ENCODE data around the gene SKIC2. TPM values are rescaled to one million over a fixed set of nuclear protein-coding genes. Genes with fewer than 3 reads are reported as not detected.
"Not testable (repeated sequence)": the region's sequence is repeated elsewhere in the genome, so short reads cannot be mapped to it uniquely, and the experiment has no call there.

SKIC2 gene
- total and polyA plus RNA-seq, 4 donors = 26.7 to 188 (median 72.0) TPM

- no peaks in the 10 kb centered on the region for H3K36me3 ChIP-seq (ENCODE audit: control insufficient read depth in 1 of 2, insufficient read depth in 2 of 2, low read length in 1 of 2)
- peak; percentile 7 for ATAC-seq (ENCODE audit: low FRiP score)
- H3K27ac ChIP-seq (ENCODE audit: low read depth in 1 of 2, low read length in 2 of 2) = no peak overlapping the region
- H3K4me3 ChIP-seq (ENCODE audit: low read length in 2 of 2) = no peak overlapping the region
- no peaks in the 10 kb centered on the region for H3K9me3 ChIP-seq (ENCODE audit: control insufficient read depth, low read length)
- H3K4me1 ChIP-seq (ENCODE audit: control insufficient read depth in 1 of 2, insufficient read depth in 2 of 2, low read length in 2 of 2) = no peaks in the 10 kb centered on the region
- no peaks in the 10 kb centered on the region for H3K27me3 ChIP-seq (ENCODE audit: control insufficient read depth in 1 of 2, insufficient read depth in 2 of 2, low read length in 1 of 2)
- WGBS, 2 donors = 70 to 73% methylated on average over 2 of the region's 2 CpGs
- DNase-seq = peak in 1 of 2 donors; percentile 6
- intact Hi-C loops (cut with DNase I) = no loop called here
These were observed 38.2 kb upstream of the SKIC2 start for GRCh38 chr6:31920811-31921210.

- Histone ChIP-seq H3K27ac (ENCODE audit: low read depth in 1 of 2, low read length in 2 of 2) (no peak overlapping the region), H3K36me3 (ENCODE audit: control insufficient read depth in 1 of 2, insufficient read depth in 2 of 2, low read length in 1 of 2) (no peaks in the 10 kb centered on the region), H3K4me3 (ENCODE audit: low read length in 2 of 2) (no peak overlapping the region), H3K27me3 (ENCODE audit: control insufficient read depth in 1 of 2, insufficient read depth in 2 of 2, low read length in 1 of 2) (no peaks in the 10 kb centered on the region), H3K4me1 (ENCODE audit: control insufficient read depth in 1 of 2, insufficient read depth in 2 of 2, low read length in 2 of 2) (no peaks in the 10 kb centered on the region), H3K9me3 (ENCODE audit: control insufficient read depth, low read length) (no peaks in the 10 kb centered on the region)
- 17 to 18% methylated on average over 5 of the region's 5 CpGs for WGBS, 2 donors
- intact Hi-C loops (cut with DNase I) = no loop called here
- ATAC-seq (ENCODE audit: low FRiP score) (no peak), DNase-seq (peak in 1 of 2 donors; percentile 30)
These were observed 36.0 kb upstream of the SKIC2 start for GRCh38 chr6:31922942-31923341.

- ATAC-seq (ENCODE audit: low FRiP score) (peak; percentile 36), DNase-seq (no peak)
- H3K27ac ChIP-seq (ENCODE audit: low read depth in 1 of 2, low read length in 2 of 2) = no peak within 1 kb of the TSS
- no peaks in the 10 kb centered on the region for H3K27me3 ChIP-seq (ENCODE audit: control insufficient read depth in 1 of 2, insufficient read depth in 2 of 2, low read length in 1 of 2)
- 60 to 62% methylated on average over 11 of the region's 11 CpGs for WGBS, 2 donors
- no peaks in the 10 kb centered on the region for H3K4me1 ChIP-seq (ENCODE audit: control insufficient read depth in 1 of 2, insufficient read depth in 2 of 2, low read length in 2 of 2)
- H3K36me3 ChIP-seq (ENCODE audit: control insufficient read depth in 1 of 2, insufficient read depth in 2 of 2, low read length in 1 of 2) = no peaks in the 10 kb centered on the region
- H3K9me3 ChIP-seq (ENCODE audit: control insufficient read depth, low read length) = no peaks in the 10 kb centered on the region
- H3K4me3 ChIP-seq (ENCODE audit: low read length in 2 of 2) = no peak within 1 kb of the TSS
- intact Hi-C loops (cut with DNase I) = no loop called here
These were observed 31.6 kb upstream of the SKIC2 start, which contains the start of gene C2 for GRCh38 chr6:31927242-31927862. TSS of gene C2 (plus strand) at chr6:31927717. CDS start at chr6:31927753, 36 bp downstream.

- no peaks in the 10 kb centered on the region for H3K27me3 ChIP-seq (ENCODE audit: control insufficient read depth in 1 of 2, insufficient read depth in 2 of 2, low read length in 1 of 2)
- H3K4me1 ChIP-seq (ENCODE audit: control insufficient read depth in 1 of 2, insufficient read depth in 2 of 2, low read length in 2 of 2) = no peaks in the 10 kb centered on the region
- H3K36me3 ChIP-seq (ENCODE audit: control insufficient read depth in 1 of 2, insufficient read depth in 2 of 2, low read length in 1 of 2) = no peaks in the 10 kb centered on the region
- intact Hi-C loops (cut with DNase I) = no loop called here
- peak in 1 of 2 donors; percentile 39 for DNase-seq
- H3K27ac ChIP-seq (ENCODE audit: low read depth in 1 of 2, low read length in 2 of 2) = no peak overlapping the region
- H3K9me3 ChIP-seq (ENCODE audit: control insufficient read depth, low read length) = no peaks in the 10 kb centered on the region
- WGBS, 2 donors = 74% methylated on average over 11 of the region's 11 CpGs
- peak; percentile 46 for ATAC-seq (ENCODE audit: low FRiP score)
- no peak overlapping the region for H3K4me3 ChIP-seq (ENCODE audit: low read length in 2 of 2)
These were observed 30.9 kb upstream of the SKIC2 start for GRCh38 chr6:31927863-31928671.

GRCh38 chr6:31928672-31928939, 30.4 kb upstream of the SKIC2 start:
- H3K27ac ChIP-seq (ENCODE audit: low read depth in 1 of 2, low read length in 2 of 2) = no peak overlapping the region
- ATAC-seq (ENCODE audit: low FRiP score) (no peak), DNase-seq (peak in 1 of 2 donors; percentile 23)
- 81 to 86% methylated on average over 9 of the region's 9 CpGs for WGBS, 2 donors
- no peaks in the 10 kb centered on the region for H3K36me3 ChIP-seq (ENCODE audit: control insufficient read depth in 1 of 2, insufficient read depth in 2 of 2, low read length in 1 of 2)
- no peak overlapping the region for H3K4me3 ChIP-seq (ENCODE audit: low read length in 2 of 2)
- no peaks in the 10 kb centered on the region for H3K27me3 ChIP-seq (ENCODE audit: control insufficient read depth in 1 of 2, insufficient read depth in 2 of 2, low read length in 1 of 2)
- H3K4me1 ChIP-seq (ENCODE audit: control insufficient read depth in 1 of 2, insufficient read depth in 2 of 2, low read length in 2 of 2) = no peaks in the 10 kb centered on the region
- intact Hi-C loops (cut with DNase I) = no loop called here
- no peaks in the 10 kb centered on the region for H3K9me3 ChIP-seq (ENCODE audit: control insufficient read depth, low read length)

- 90 to 96% methylated on average over 1 of the region's 1 CpG for WGBS, 2 donors
- intact Hi-C loops (cut with DNase I) = no loop called here
- no peak for DNase-seq
These were observed 28.0 kb upstream of the SKIC2 start for GRCh38 chr6:31930962-31931361.

GRCh38 chr6:31932137-31932536, 26.8 kb upstream of the SKIC2 start:
- H3K36me3 ChIP-seq (ENCODE audit: control insufficient read depth in 1 of 2, insufficient read depth in 2 of 2, low read length in 1 of 2); H3K4me1 ChIP-seq (ENCODE audit: control insufficient read depth in 1 of 2, insufficient read depth in 2 of 2, low read length in 2 of 2); H3K4me3 ChIP-seq (ENCODE audit: low read length in 2 of 2); H3K27ac ChIP-seq (ENCODE audit: low read depth in 1 of 2, low read length in 2 of 2); H3K9me3 ChIP-seq (ENCODE audit: control insufficient read depth, low read length); ATAC-seq (ENCODE audit: low FRiP score); intact Hi-C loops (cut with DNase I); H3K27me3 ChIP-seq (ENCODE audit: control insufficient read depth in 1 of 2, insufficient read depth in 2 of 2, low read length in 1 of 2): not testable (repeated sequence)
- peak in 1 of 2 donors; percentile 29 for DNase-seq
- WGBS, 2 donors = 91 to 97% methylated on average over 16 to 32 of the region's 32 CpGs

More at GRCh38 chr6:31930962-31931361, 28.0 kb upstream of the SKIC2 start:
- Histone ChIP-seq H3K27me3 (ENCODE audit: control insufficient read depth in 1 of 2, insufficient read depth in 2 of 2, low read length in 1 of 2) (no peaks in the 10 kb centered on the region), H3K4me1 (ENCODE audit: control insufficient read depth in 1 of 2, insufficient read depth in 2 of 2, low read length in 2 of 2) (no peaks in the 10 kb centered on the region), H3K36me3 (ENCODE audit: control insufficient read depth in 1 of 2, insufficient read depth in 2 of 2, low read length in 1 of 2) (no peaks in the 10 kb centered on the region), H3K4me3 (ENCODE audit: low read length in 2 of 2) (no peak overlapping the region), H3K27ac (ENCODE audit: low read depth in 1 of 2, low read length in 2 of 2) (no peak overlapping the region), H3K9me3 (ENCODE audit: control insufficient read depth, low read length) (no peaks in the 10 kb centered on the region)
- ATAC-seq (ENCODE audit: low FRiP score) = no peak

GRCh38 chr6:31933537-31933936, 25.4 kb upstream of the SKIC2 start:
- no peaks in the 10 kb centered on the region for H3K27me3 ChIP-seq (ENCODE audit: control insufficient read depth in 1 of 2, insufficient read depth in 2 of 2, low read length in 1 of 2)
- H3K4me3 ChIP-seq (ENCODE audit: low read length in 2 of 2) = no peak overlapping the region
- 86 to 89% methylated on average over 18 to 19 of the region's 19 CpGs for WGBS, 2 donors
- intact Hi-C loops (cut with DNase I) = no loop called here
- no peaks in the 10 kb centered on the region for H3K4me1 ChIP-seq (ENCODE audit: control insufficient read depth in 1 of 2, insufficient read depth in 2 of 2, low read length in 2 of 2)
- peak in 1 of 2 donors; percentile 67 for DNase-seq
- H3K9me3 ChIP-seq (ENCODE audit: control insufficient read depth, low read length) = no peaks in the 10 kb centered on the region
- ATAC-seq (ENCODE audit: low FRiP score) = no peak
- no peak overlapping the region for H3K27ac ChIP-seq (ENCODE audit: low read depth in 1 of 2, low read length in 2 of 2)
- H3K36me3 ChIP-seq (ENCODE audit: control insufficient read depth in 1 of 2, insufficient read depth in 2 of 2, low read length in 1 of 2) = no peaks in the 10 kb centered on the region

- DNase-seq (peak; percentile 2 to 9), ATAC-seq (ENCODE audit: low FRiP score) (no peak)
- Histone ChIP-seq H3K27ac (ENCODE audit: low read depth in 1 of 2, low read length in 2 of 2) (no peak overlapping the region), H3K4me1 (ENCODE audit: control insufficient read depth in 1 of 2, insufficient read depth in 2 of 2, low read length in 2 of 2) (no peaks in the 10 kb centered on the region), H3K4me3 (ENCODE audit: low read length in 2 of 2) (no peak overlapping the region), H3K9me3 (ENCODE audit: control insufficient read depth, low read length) (no peaks in the 10 kb centered on the region), H3K36me3 (ENCODE audit: control insufficient read depth in 1 of 2, insufficient read depth in 2 of 2, low read length in 1 of 2) (no peaks in the 10 kb centered on the region), H3K27me3 (ENCODE audit: control insufficient read depth in 1 of 2, insufficient read depth in 2 of 2, low read length in 1 of 2) (no peaks in the 10 kb centered on the region)
- intact Hi-C loops (cut with DNase I) = no loop called here
- WGBS, 2 donors = 53 to 62% methylated on average over 3 of the region's 3 CpGs
These were observed 24.0 kb upstream of the SKIC2 start for GRCh38 chr6:31935021-31935420.
